Glutamatergic neuron (in vitro differentiated cells): ENCODE results near the gene ZNF804B. TPM values are rescaled to one million over a fixed set of nuclear protein-coding genes. Genes with fewer than 3 reads are reported as not detected.

Experiments
- DNase-seq: peaks from one replicate; pipeline ENCODE4 v3.0.0; 2022
- H3K27ac Mint-ChIP-seq: one replicate; pipeline ENCODE4 v1.8.0; 2020; ENCODE audit warnings: mild to moderate bottlenecking, mixed read lengths, inconsistent platforms; ENCODE audit not compliant: unreplicated experiment
- H3K27me3 Mint-ChIP-seq: one replicate; pipeline ENCODE4 v1.8.0; 2020; ENCODE audit warnings: mild to moderate bottlenecking, moderate library complexity, mixed read lengths, inconsistent platforms; ENCODE audit not compliant: unreplicated experiment
- H3K36me3 Mint-ChIP-seq: one replicate; pipeline ENCODE4 v1.8.0; 2020; ENCODE audit warnings: mild to moderate bottlenecking, mixed read lengths, inconsistent platforms; ENCODE audit not compliant: unreplicated experiment
- H3K4me1 Mint-ChIP-seq: one replicate; pipeline ENCODE4 v1.8.0; 2020; ENCODE audit warnings: mild to moderate bottlenecking, low read depth, mixed read lengths, inconsistent platforms; ENCODE audit not compliant: unreplicated experiment
- H3K4me3 Mint-ChIP-seq: one replicate; pipeline ENCODE4 v1.8.0; 2020; ENCODE audit warnings: mild to moderate bottlenecking, mixed read lengths, inconsistent platforms; ENCODE audit not compliant: unreplicated experiment
- H3K9me3 Mint-ChIP-seq: one replicate; pipeline ENCODE4 v1.8.0; 2020; ENCODE audit warnings: mild to moderate bottlenecking, moderate library complexity, mixed read lengths, inconsistent platforms; ENCODE audit not compliant: unreplicated experiment
- CTCF ChIP-seq: fragments of 200-600 bp; sonication (generic); IDR thresholded peaks from one replicate; pipeline ENCODE4 v1.5.0; 2021; ENCODE audit not compliant: partially characterized antibody, unreplicated experiment
- total RNA-seq: library from RNA; stranded (reverse); fragmentation: NEBNext Ultra II Directional; extraction: Animal tissue kit (Norgen Biotek cat#: 25700); gene quantifications from one replicate; pipeline ENCODE4 v1.2.1, GENCODE V29; 2021; ENCODE audit not compliant: unreplicated experiment

The ZNF804B gene
- total RNA-seq, 1 donor from 2014 or later: 0.10 TPM

- Mint-ChIP-seq H3K9me3 (peaks cover 3% of the 10 kb centered on the region), H3K27ac (no peak overlapping the region), H3K27me3 (peaks cover 3% of the 10 kb centered on the region), H3K4me1 (peaks cover 2% of the 10 kb centered on the region), H3K4me3 (no peak overlapping the region), H3K36me3 (no peaks in the 10 kb centered on the region)
- no peak for DNase-seq
- TF ChIP-seq CTCF: no peak
Measured at GRCh38 chr7:88757371-88757770, 2.1 kb upstream of the ZNF804B start.

- Mint-ChIP-seq H3K9me3 (peaks cover 3% of the 10 kb centered on the region), H3K27ac (no peak overlapping the region), H3K4me1 (peaks cover 2% of the 10 kb centered on the region), H3K4me3 (peak overlapping the region; percentile 87), H3K27me3 (peaks cover 3% of the 10 kb centered on the region), H3K36me3 (no peaks in the 10 kb centered on the region)
- no peak for TF ChIP-seq CTCF
- DNase-seq: peak; percentile 54
Measured at GRCh38 chr7:88758381-88759229, 895 bp upstream of the ZNF804B start.

GRCh38 chr7:88760136-88760515, 626 bp downstream of the ZNF804B start:
- TF ChIP-seq CTCF: no peak
- no peak for DNase-seq
- H3K4me1 Mint-ChIP-seq: peaks cover 2% of the 10 kb centered on the region
- H3K9me3 Mint-ChIP-seq: peaks cover 3% of the 10 kb centered on the region
- no peaks in the 10 kb centered on the region for H3K36me3 Mint-ChIP-seq
- H3K27ac Mint-ChIP-seq: peak overlapping the region; percentile 49
- peak overlapping the region; percentile 87 for H3K4me3 Mint-ChIP-seq
- peaks cover 3% of the 10 kb centered on the region for H3K27me3 Mint-ChIP-seq

- Mint-ChIP-seq H3K4me3 (no peak overlapping the region), H3K27ac (no peak overlapping the region), H3K27me3 (peaks cover 3% of the 10 kb centered on the region), H3K4me1 (peaks cover 2% of the 10 kb centered on the region), H3K9me3 (peaks cover 3% of the 10 kb centered on the region), H3K36me3 (no peaks in the 10 kb centered on the region)
- no peak for DNase-seq
- no peak for TF ChIP-seq CTCF
Measured at GRCh38 chr7:88761779-88762178, 2.3 kb downstream of the ZNF804B start.

GRCh38 chr7:88771417-88771816, 11.9 kb downstream of the ZNF804B start:
- peaks cover 2% of the 10 kb centered on the region for H3K27me3 Mint-ChIP-seq
- no peak for TF ChIP-seq CTCF
- no peak for DNase-seq
- H3K9me3 Mint-ChIP-seq: no peaks in the 10 kb centered on the region
- no peaks in the 10 kb centered on the region for H3K4me1 Mint-ChIP-seq
- no peak overlapping the region for H3K27ac Mint-ChIP-seq
- H3K4me3 Mint-ChIP-seq: no peak overlapping the region
- H3K36me3 Mint-ChIP-seq: no peaks in the 10 kb centered on the region
